Embryonic facial prominence (tissue), 1 donor: ENCODE measurements around the gene OR4Q3.
"Not testable (repeated sequence)": the region's sequence is repeated elsewhere in the genome, so short reads cannot be mapped to it uniquely, and the experiment has no call there.

Experiments
- DNase-seq: peaks from one replicate; pipeline ENCODE4 v3.0.0-alpha.2; 2016; ENCODE audit errors: extremely low spot score

Gene OR4Q3

GRCh38 chr14:19743256-19743655, at the start of gene OR4Q3:
Gene OR4Q3 (plus strand): TSS chr14:19743571.
- no peak for DNase-seq

- no peak for DNase-seq
Observed at GRCh38 chr14:19729359-19729758, 14.0 kb upstream of the OR4Q3 start.

- DNase-seq, result no peak
Observed at GRCh38 chr14:19729763-19730162, 13.6 kb upstream of the OR4Q3 start.

- DNase-seq, result not testable (repeated sequence)
Observed at GRCh38 chr14:19733893-19734292, 9.5 kb upstream of the OR4Q3 start.

- DNase-seq, result not testable (repeated sequence)
Observed at GRCh38 chr14:19752316-19752715, 8.9 kb downstream of the OR4Q3 start.

GRCh38 chr14:19754172-19754571, 10.8 kb downstream of the OR4Q3 start:
- no peak for DNase-seq

GRCh38 chr14:19771491-19771890, 28.1 kb downstream of the OR4Q3 start:
- not testable (repeated sequence) for DNase-seq

- no peak for DNase-seq
Observed at GRCh38 chr14:19771895-19772430, 28.6 kb downstream of the OR4Q3 start.

- DNase-seq, result not testable (repeated sequence)
Observed at GRCh38 chr14:19772454-19772853, 29.1 kb downstream of the OR4Q3 start.

GRCh38 chr14:19773204-19773603, 29.8 kb downstream of the OR4Q3 start, which contains the start of gene OR4M1:
Gene OR4M1 (plus strand): TSS chr14:19773504. CDS start chr14:19780323, 6,819 bp downstream.
- DNase-seq, result not testable (repeated sequence)

- no peak for DNase-seq
Observed at GRCh38 chr14:19775587-19775986, 32.2 kb downstream of the OR4Q3 start.

GRCh38 chr14:19785848-19786247, 42.5 kb downstream of the OR4Q3 start:
- DNase-seq, result not testable (repeated sequence)

- DNase-seq, result not testable (repeated sequence)
Observed at GRCh38 chr14:19787318-19787717, 43.9 kb downstream of the OR4Q3 start.

GRCh38 chr14:19788150-19788549, 44.8 kb downstream of the OR4Q3 start:
- not testable (repeated sequence) for DNase-seq

- DNase-seq, result not testable (repeated sequence)
Observed at GRCh38 chr14:19796520-19797108, 53.2 kb downstream of the OR4Q3 start.
